Measurements from ENCODE around the gene MGAT5.

DNA sequence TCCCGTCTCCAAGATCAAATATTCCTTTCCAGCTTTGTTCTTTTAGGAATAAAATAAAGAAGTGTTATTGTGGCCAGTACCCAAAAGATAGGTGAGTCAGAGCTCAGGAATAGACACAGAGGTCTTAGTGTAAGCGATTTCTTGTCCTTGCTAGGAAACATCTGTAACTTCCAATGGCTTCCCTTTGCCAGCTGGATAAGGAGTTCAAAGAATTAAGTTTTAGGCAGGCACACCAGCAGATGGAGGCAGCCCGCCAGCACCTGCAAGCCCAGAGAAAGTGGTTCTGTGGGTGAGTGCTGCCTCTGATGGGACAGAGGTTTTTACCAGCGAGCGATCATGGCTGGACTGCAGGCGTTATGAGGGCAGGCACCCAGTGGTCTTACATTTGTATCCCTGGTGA, 125.4 kb downstream of the MGAT5 start:
- TF ChIP-seq, protein P1, sequence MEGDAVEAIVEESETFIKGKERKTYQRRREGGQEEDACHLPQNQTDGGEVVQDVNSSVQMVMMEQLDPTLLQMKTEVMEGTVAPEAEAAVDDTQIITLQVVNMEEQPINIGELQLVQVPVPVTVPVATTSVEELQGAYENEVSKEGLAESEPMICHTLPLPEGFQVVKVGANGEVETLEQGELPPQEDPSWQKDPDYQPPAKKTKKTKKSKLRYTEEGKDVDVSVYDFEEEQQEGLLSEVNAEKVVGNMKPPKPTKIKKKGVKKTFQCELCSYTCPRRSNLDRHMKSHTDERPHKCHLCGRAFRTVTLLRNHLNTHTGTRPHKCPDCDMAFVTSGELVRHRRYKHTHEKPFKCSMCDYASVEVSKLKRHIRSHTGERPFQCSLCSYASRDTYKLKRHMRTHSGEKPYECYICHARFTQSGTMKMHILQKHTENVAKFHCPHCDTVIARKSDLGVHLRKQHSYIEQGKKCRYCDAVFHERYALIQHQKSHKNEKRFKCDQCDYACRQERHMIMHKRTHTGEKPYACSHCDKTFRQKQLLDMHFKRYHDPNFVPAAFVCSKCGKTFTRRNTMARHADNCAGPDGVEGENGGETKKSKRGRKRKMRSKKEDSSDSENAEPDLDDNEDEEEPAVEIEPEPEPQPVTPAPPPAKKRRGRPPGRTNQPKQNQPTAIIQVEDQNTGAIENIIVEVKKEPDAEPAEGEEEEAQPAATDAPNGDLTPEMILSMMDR (IDR thresholded peaks at IDR 0.05), result no peak
- peak in 1 of 2 donors; percentile 18 for TF ChIP-seq EP300 (IDR thresholded peaks at IDR 0.05)
- no peak for TF ChIP-seq POLR2A (IDR thresholded peaks at IDR 0.05)
